LNCaP clone FGC (cell line): Measurements from ENCODE around the gene PRR12.

Experiments
- DNase-seq: peaks from one replicate; pipeline ENCODE4 v3.0.0-alpha.2; 2011; ENCODE audit warnings: low read depth
- H3K4me3 ChIP-seq: 2 replicates; pipeline ENCODE4 v1.5.1; 2011; ENCODE audit warnings: mild to moderate bottlenecking, low read depth, low read length, control low read depth
- CTCF ChIP-seq: IDR thresholded peaks from 2 replicates; pipeline ENCODE4 v1.5.1; 2012; ENCODE audit warnings: mild to moderate bottlenecking; ENCODE audit not compliant: control insufficient read depth, insufficient read depth; ENCODE audit errors: extremely low read depth

Gene PRR12

GRCh38 chr19:49555600-49556411 is 35.2 kb upstream of the PRR12 start:
- no peak for TF ChIP-seq CTCF
- DNase-seq, result no peak
- no peak overlapping the region for H3K4me3 ChIP-seq

GRCh38 chr19:49556412-49557398 is 34.3 kb upstream of the PRR12 start:
- no peak for DNase-seq
- H3K4me3 ChIP-seq, result no peak overlapping the region
- TF ChIP-seq CTCF, result no peak

GRCh38 chr19:49557641-49558325 is 33.2 kb upstream of the PRR12 start:
- H3K4me3 ChIP-seq, result no peak overlapping the region
- DNase-seq, result no peak
- no peak for TF ChIP-seq CTCF

- TF ChIP-seq CTCF, result no peak
- no peak overlapping the region for H3K4me3 ChIP-seq
- DNase-seq, result no peak
Measured at GRCh38 chr19:49558591-49558990, 32.4 kb upstream of the PRR12 start.

- H3K4me3 ChIP-seq, result no peak overlapping the region
- DNase-seq, result no peak
- no peak for TF ChIP-seq CTCF
Measured at GRCh38 chr19:49559443-49559842, 31.5 kb upstream of the PRR12 start.

- TF ChIP-seq CTCF, result no peak
- no peak overlapping the region for H3K4me3 ChIP-seq
- DNase-seq, result no peak
Measured at GRCh38 chr19:49559928-49560327, 31.1 kb upstream of the PRR12 start.
